NCI-H446 (cell line): ENCODE results near the gene DENND2D.

ENCODE experiments used
- DNase-seq, 2 experiments: peaks; one replicate each; lab custom pipeline; 2025; lab: John Stamatoyannopoulos, UW

Gene DENND2D

DNA sequence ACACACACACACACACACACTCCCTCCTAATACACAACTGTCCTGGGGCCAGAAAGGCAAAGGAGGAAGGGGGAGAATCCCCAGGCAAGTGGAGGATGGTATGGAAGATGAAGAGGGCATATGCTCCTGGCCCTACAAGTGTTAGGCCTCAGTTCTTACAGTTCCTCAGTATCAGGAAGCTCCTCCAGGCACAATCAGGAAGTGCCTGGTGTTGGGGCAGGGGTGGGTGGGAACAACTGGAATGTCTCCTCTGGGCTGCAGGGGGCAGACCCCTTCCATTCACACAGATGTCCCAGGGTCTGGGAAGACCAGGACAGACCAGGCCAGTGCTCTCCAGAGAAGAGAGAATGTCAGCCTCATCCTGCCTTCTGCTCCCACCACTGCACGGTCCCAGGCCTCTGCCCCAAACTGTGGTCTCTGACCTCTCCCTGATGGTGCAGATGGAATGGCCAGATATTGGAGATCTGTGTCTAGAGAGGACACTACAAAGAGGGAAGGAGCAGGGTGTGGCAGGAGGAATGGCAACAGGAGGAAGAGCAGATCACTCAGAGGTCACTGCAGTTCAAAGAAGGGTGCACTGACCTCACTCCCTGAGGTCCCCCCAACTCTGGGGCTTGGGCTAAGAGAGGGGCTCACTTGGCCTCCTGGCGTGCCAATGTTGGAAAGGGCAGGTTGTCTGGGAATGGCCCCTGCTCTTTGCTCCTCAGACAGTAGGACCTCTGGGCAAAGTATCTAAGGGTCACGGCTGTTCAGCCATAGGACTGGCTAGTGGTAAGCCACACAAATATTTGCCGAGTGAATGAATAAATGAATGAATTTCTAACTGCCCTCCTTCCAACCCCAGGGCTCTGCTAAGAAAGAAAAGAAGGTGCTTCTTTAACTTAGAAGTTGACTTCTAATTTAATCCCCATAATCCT is 2.5 kb upstream of the DENND2D start:
- DNase-seq: no peak

DNA sequence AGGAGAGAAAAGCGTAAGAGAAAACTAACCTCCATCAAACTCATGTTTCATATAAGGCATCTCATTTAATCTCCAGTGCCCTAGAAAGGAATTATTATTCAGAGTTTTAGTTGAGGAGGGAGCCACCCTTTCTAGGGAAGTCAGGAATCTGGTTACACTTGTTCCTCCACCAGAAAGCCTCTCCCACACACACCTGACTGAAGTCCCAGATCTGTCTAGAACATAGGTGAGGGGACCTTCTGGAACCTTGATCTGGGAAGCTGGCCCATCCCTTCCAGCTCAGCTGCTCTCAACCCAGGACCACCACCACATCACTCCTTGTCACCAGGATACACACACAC is 1.9 kb upstream of the DENND2D start:
- DNase-seq: no peak

- DNase-seq: no peak
Observed at GRCh38 chr1:111201275-111202090, 1.0 kb upstream of the DENND2D start.

GRCh38 chr1:111200802-111201161 is 336 bp upstream of the DENND2D start:
- DNase-seq: no peak

DNA sequence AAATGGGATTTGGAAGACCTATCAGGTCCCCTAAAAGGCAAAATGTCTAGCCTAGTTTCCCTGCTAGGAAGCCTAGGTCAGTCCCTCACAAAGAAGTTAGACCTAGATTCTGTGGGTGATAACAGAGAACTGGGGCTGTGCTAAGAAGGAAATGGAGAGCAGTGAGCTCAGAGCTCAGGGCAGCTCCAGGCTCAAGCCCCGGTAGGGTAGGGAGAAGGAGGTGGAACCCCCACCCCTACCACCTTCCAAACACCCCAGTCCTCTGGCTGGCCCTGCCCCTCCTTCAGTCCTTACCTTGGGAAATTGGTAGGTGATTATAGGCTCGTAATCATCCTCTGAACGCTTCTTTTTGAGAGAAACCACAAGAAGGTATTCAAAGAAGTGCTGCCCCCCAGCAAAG is 1.1 kb downstream of the DENND2D start:
- DNase-seq: no peak

- DNase-seq: no peak
Observed at GRCh38 chr1:111198836-111199235, 1.6 kb downstream of the DENND2D start.

GRCh38 chr1:111197598-111198284 is 2.7 kb downstream of the DENND2D start:
- DNase-seq: peak in 1 of 2 experiments; percentile 10

GRCh38 chr1:111196213-111196612 is 4.2 kb downstream of the DENND2D start:
- no peak for DNase-seq

GRCh38 chr1:111195002-111195684 is 5.3 kb downstream of the DENND2D start:
- DNase-seq: no peak

DNA sequence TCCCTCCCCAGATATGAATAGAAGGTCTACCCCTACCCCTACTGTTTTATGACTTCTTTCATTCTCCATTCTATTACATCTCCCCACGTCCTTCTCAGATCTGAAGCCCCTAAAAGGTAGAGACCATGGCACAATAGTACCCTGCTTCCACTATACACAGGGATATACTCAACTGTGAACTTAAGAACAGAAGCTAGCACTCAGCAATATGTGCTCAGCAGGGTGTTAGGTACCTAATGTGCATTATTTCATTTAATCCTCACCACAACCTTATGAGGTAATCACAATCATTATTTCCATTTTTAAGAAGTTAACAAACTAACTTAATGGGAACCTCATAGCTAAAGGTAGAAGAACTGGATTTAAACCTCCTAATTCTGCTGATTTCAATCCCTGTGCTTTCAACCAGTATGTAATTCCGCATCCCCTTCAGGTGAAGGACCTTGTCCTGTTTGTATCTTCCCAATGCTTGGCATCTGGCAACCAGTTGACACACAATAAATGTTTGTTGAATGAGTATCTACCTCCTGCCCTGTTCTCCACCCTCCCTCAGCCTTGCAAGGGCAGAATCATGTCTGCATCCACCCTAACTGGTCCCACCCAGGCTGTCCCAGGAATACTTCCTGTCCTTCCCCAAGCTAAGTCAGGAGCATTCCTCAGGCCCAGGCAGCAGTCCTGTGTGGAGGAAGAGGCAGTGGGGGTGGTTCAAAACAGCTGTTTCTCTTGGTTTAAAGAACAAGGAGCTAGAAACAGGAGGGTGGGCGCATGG is 6.5 kb downstream of the DENND2D start:
- DNase-seq: no peak

DNA sequence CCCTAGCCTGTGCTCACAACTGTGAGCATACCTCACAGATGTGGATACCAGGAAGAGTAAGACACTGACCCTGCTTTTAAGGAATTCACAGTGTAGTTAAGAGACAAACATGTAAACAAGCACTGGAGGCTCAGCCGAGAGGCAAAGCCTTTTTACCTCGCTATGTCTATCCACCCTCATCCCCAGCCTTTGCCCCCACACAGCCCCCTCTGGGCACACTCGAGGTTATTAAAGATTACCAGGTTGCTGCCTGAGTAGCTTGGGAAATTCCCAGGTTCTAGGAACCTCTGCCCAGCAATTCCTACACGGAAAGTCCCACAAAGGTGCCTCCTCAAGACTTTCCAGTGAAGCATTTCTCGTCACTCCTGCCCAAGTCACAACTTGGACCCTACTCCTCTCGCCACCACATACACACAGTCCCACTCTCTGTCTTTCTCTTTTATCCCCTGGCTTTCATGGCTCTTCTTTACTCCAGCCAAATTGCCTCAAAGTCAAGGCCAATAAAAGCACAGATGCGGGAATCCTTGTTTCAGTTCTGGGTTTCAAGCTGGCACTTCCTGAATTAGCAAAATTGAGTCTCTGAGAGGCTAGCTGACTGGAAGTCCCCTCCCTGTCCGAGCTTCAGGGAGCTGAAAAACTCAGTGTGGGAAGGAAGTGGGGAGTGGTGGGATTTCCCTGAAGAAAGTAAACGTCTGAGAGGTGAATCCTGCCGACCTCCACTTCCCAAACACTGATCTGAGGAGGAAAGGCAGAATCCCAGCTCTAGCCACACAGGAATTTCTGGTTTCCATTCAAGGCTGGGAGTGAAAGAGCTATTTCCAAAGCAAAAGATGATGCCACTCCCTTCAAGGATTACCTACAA is 7.6 kb downstream of the DENND2D start:
- no peak for DNase-seq

- no peak for DNase-seq
Observed at GRCh38 chr1:111192074-111192473, 8.4 kb downstream of the DENND2D start.

GRCh38 chr1:111191496-111191895 is 8.9 kb downstream of the DENND2D start:
- no peak for DNase-seq

DNA sequence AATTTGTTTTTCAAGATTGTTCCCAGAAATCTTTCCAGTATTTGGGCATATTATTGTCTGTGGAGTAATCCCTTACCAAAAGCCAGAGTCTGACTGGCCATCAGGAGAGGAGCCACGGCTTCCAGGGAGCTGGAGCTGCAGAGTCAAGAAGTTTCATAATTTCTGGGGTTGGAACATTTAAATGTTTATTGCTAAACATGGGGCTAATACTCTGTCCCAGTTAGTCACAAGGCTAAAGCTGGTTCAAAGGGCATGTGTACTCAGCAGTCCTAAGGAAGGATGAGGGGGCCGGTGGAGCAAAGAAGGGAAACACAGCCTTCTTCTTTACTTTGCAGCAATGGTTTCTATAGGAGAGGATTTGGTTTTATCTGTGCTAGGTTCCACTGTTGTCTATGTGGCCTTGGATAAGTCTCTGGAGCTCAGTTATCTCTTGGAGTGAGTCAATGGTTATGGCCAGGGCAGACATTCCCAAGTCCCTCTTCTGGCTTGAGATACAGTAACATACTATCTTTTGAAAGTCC is 9.5 kb downstream of the DENND2D start:
- no peak for DNase-seq

- no peak for DNase-seq
Observed at GRCh38 chr1:111184663-111185062, 15.8 kb downstream of the DENND2D start.

DNA sequence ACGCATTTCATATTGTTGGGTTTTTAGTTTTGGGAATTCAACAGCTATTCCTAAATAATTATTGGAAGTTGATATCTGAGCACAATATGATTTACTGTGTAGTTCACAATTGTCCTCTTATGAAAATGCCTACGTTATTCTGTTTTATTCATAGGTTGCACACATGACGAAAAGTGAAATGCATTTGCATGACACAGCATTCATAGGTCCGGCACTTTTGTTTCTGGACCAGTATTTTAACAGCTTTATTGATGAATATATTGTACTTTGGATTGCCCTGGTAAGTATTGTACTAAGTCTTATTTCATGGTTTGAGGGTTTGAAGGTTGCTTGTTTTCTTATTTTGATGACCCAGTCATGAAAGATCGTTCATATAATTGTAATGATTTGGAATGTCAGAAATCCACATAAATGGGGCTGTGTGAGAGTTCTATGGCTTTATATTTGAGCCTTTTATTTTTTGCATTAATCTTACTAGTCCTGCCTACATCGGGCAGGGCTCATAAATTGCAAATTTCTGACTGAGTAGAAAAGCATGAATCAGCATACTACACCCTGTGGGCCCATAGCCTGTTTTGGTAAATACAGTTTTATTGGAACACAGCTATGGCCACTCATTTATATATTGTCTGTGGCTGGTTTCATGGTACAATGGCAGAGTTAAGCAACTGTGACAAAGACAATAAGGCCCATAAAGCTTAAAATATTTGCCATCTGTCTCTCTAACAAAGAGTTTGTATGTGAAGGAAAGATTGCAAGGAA is 17.0 kb downstream of the DENND2D start:
- no peak for DNase-seq

DNA sequence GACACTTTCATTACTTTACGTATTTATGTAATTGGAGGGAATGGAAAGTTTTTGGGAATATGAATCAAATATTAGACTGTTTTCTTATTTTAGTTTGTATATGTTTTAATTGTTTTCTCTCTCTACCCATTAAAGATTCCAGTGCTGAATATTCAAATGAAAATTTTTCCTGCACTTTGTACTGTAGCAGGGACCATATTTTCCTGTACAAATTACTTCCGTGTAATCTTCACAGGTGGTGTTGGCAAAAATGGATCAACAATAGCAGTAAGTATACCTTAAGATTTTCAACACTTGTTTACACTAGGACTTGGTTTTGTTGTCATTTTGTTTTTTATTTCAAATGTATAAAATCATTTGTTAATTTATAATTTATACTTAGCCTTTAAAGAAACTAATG is 18.4 kb downstream of the DENND2D start:
- no peak for DNase-seq

GRCh38 chr1:111179968-111180533 is 20.4 kb downstream of the DENND2D start:
- DNase-seq: no peak

DNA sequence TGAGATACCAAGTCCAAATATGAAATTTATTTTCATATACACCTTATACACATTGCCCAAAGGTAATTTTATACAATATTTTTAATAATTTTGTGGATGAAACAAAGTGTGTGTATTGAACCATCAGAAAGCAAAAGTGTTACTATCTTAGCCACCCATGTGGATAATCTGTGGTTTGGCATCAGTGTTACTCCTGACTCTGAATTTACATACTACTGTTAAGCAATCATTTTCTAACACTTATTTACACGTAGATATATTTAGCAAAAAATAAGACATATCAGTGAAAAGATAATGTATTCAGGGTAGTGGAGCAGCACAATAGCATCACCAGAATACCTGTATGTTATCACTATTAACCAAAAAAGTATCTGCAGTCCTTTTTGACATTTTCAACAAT is 23.8 kb downstream of the DENND2D start:
- no peak for DNase-seq
